HG02623 (cell line): ENCODE data around the gene CD200R1.
A peak's percentile ranks its signal among the peaks of the same experiment; 100 is the strongest.
"Not testable (repeated sequence)": the region's sequence is repeated elsewhere in the genome, so short reads cannot be mapped to it uniquely, and the experiment has no call there.

ENCODE experiments used
- ATAC-seq: cut with Tn5 transposase; IDR thresholded peaks from one replicate; pipeline ENCODE4 v1.9.1; 2021; ENCODE audit warnings: moderate library complexity; ENCODE audit not compliant: unreplicated experiment

Gene CD200R1

GRCh38 chr3:112976001-112976400, 1.1 kb upstream of the CD200R1 start:
- ATAC-seq: no peak

GRCh38 chr3:112974178-112974517, 755 bp downstream of the CD200R1 start:
- ATAC-seq: peak; percentile 11

- ATAC-seq: peak; percentile 88
These were observed 1.4 kb downstream of the CD200R1 start for GRCh38 chr3:112973325-112974177.

- no peak for ATAC-seq
These were observed 2.7 kb downstream of the CD200R1 start for GRCh38 chr3:112972158-112972557.

GRCh38 chr3:112967828-112968227, 7.1 kb downstream of the CD200R1 start:
- no peak for ATAC-seq

GRCh38 chr3:112967425-112967824, 7.5 kb downstream of the CD200R1 start:
- ATAC-seq: no peak

GRCh38 chr3:112966633-112967032, 8.3 kb downstream of the CD200R1 start:
- no peak for ATAC-seq

- no peak for ATAC-seq
These were observed 9.2 kb downstream of the CD200R1 start for GRCh38 chr3:112965656-112966055.

- no peak for ATAC-seq
These were observed 11.2 kb downstream of the CD200R1 start for GRCh38 chr3:112963683-112964082.

- no peak for ATAC-seq
These were observed 15.9 kb downstream of the CD200R1 start for GRCh38 chr3:112958811-112959560.

- ATAC-seq: no peak
These were observed 18.6 kb downstream of the CD200R1 start for GRCh38 chr3:112956351-112956750.

- no peak for ATAC-seq
These were observed 26.5 kb downstream of the CD200R1 start for GRCh38 chr3:112948346-112948838.

- no peak for ATAC-seq
These were observed 43.0 kb downstream of the CD200R1 start for GRCh38 chr3:112931736-112932521.

- ATAC-seq: no peak
These were observed 44.1 kb downstream of the CD200R1 start for GRCh38 chr3:112930771-112931170.

GRCh38 chr3:112925969-112926368, 48.9 kb downstream of the CD200R1 start:
- no peak for ATAC-seq

- no peak for ATAC-seq
These were observed 49.3 kb downstream of the CD200R1 start for GRCh38 chr3:112925560-112925959.

- ATAC-seq: not testable (repeated sequence)
These were observed 55.4 kb downstream of the CD200R1 start for GRCh38 chr3:112919541-112919940.

- ATAC-seq: no peak
These were observed 66.7 kb downstream of the CD200R1 start for GRCh38 chr3:112908252-112908651.

- ATAC-seq: no peak
These were observed 70.1 kb downstream of the CD200R1 start for GRCh38 chr3:112904786-112905185.

GRCh38 chr3:112900113-112900512, 74.8 kb downstream of the CD200R1 start:
- ATAC-seq: no peak

- ATAC-seq: no peak
These were observed 77.1 kb downstream of the CD200R1 start for GRCh38 chr3:112897791-112898190.
